ENCODE results near the gene CFHR3.
A peak's percentile ranks its signal among the peaks of the same experiment; 100 is the strongest.
"Not testable (repeated sequence)": the region's sequence is repeated elsewhere in the genome, so short reads cannot be mapped to it uniquely, and the experiment has no call there.

The CFHR3 gene

DNA sequence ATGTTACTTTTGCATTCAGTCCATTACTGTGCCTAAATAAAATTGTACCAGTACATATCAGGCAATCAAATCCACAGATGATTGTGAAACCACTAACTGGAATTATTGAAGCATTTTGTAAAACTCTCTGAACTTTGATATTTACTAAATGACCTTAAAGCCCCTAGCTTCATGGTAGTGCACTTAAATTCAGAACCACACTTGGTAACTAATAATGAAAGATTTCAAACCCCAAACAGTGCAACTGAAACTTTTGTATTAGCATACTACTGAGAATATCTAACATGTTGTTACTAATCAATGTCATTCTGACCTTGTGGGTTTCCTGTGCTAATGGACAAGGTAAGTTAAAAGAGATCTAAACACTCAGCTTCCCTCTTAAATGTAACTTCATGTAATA, at the start of gene CFHR3:
TSS of gene CFHR3 (plus strand) at position 238 of the 400 bp plus-strand sequence. CDS start at position 285, 47 bp downstream.
- no peak for TF ChIP-seq CTCF (IDR thresholded peaks at IDR 0.05; ENCODE audit: low read depth, low read length)
- in situ Hi-C loops (cut with HindIII; ENCODE audit: low sequenced_read_pairs) = no loop called here
- no peak for DNase-seq (ENCODE audit: low read depth, low spot score)
- no peak within 1 kb of the TSS for H3K4me3 ChIP-seq (ENCODE audit: low read depth, low read length)

DNA sequence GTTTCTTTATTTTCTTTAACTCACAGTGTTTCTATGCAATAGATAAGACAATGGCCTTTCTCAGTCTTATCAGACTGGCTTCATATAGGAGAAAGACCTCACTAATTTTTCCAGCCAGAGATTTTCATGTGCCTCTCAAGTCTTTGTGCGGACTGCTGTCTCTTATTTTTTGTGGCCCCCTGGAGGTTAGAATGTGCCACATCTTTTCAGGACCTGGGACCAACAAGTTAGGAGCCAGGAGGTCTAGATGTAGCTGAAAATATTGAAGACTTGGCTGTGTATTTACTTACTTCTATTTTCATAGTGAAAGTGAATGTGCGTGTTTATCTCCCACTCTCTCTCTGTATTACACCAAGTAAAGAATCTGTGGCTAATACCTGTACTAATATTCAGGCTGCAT, 42.1 kb upstream of the CFHR3 start:
- TF ChIP-seq CTCF (IDR thresholded peaks at IDR 0.05; ENCODE audit: low read depth, low read length) = peak; percentile 21
- in situ Hi-C loops (cut with HindIII; ENCODE audit: low sequenced_read_pairs) = no loop called here
- H3K4me3 ChIP-seq (ENCODE audit: low read depth, low read length) = no peak overlapping the region
- DNase-seq (ENCODE audit: low read depth, low spot score) = no peak

DNA sequence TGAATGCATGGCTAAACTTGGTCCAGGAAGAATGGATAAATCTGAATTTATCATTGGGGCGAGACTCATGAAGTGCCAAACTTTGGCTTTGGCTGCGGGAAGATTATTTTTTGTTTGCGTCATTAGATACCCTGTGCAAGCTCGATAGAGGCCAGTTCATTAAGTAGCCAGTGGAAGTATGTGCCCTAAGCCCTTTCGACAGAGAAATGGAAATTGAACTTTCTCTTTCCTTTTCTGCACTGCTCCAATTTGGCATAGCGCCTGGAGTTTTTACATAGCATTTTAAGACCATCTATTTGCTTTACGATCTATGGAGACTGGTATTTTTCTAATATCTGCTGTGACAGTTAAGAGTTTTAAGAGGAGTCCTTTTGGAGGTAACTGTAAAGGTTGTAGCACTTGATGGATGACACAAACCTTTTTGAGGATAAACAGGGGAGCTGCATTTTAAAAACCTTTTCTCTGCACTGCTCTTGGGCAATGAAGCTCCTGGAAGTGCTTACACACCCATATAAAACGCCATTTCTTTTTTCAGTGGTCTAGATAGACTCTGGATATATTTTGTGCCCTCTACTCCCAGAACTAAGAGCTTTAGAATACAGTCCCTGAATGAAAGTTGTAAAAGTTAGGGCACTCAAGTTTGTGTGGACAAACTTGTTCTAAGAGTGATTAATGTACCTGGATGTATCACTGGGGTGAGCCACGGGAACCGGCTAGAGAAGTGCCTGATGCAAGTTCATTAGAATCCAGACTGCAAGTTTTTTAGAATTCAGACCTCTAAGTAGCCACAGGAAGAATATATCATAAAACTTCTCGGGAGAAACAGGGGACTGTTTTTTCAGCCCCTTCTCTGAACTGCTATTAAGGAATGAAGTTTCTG, 41.3 kb upstream of the CFHR3 start:
- no peak overlapping the region for H3K4me3 ChIP-seq (ENCODE audit: low read depth, low read length)
- TF ChIP-seq CTCF (IDR thresholded peaks at IDR 0.05; ENCODE audit: low read depth, low read length) = no peak
- in situ Hi-C loops (cut with HindIII; ENCODE audit: low sequenced_read_pairs) = no loop called here
- DNase-seq (ENCODE audit: low read depth, low spot score) = peak; percentile 5

GRCh38 chr1:196734006-196734405, 40.6 kb upstream of the CFHR3 start:
- in situ Hi-C loops (cut with HindIII; ENCODE audit: low sequenced_read_pairs) = no loop called here
- DNase-seq (ENCODE audit: low read depth, low spot score) = no peak
- no peak overlapping the region for H3K4me3 ChIP-seq (ENCODE audit: low read depth, low read length)
- no peak for TF ChIP-seq CTCF (IDR thresholded peaks at IDR 0.05; ENCODE audit: low read depth, low read length)

DNA sequence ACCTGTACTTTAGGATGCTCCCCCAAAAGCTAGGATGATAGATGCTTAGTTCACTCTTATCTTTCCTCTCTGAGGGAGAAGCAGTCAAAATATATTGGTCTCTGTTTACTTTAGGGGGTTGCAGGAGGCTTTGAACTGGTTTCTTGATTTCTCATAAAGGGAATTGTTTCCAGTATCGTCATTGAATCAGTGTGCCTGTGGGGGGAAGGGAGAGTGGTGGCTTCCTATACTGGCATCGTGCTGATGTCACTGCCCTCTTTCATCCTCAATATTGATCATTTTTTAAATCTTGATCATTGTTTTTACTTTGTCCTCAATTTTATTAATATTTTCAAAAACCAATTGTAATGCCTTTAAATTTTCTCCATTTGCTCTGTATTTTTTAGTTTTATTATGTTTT, 40.2 kb upstream of the CFHR3 start:
- in situ Hi-C loops (cut with HindIII; ENCODE audit: low sequenced_read_pairs) = no loop called here
- DNase-seq (ENCODE audit: low read depth, low spot score) = no peak
- no peak overlapping the region for H3K4me3 ChIP-seq (ENCODE audit: low read depth, low read length)
- no peak for TF ChIP-seq CTCF (IDR thresholded peaks at IDR 0.05; ENCODE audit: low read depth, low read length)

DNA sequence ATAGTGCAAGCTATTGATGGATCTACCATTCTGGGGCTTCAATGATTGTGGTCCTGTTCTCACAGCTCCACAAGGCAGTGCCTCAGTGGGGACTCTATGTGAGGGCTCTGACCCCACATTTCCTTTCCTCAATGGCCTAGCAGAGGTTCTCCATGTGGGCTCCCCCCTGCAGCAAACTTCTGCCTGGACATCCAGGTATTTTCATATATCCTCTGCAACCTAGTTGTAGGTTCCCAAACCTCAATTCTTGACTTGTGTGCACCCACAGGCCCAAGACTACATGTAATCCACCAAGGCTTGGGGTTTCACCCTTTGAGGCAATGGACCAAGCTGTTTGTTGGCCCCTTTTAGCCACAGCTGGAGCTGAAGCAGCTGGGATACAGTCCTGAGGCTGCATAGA, 35.9 kb upstream of the CFHR3 start:
- no peak overlapping the region for H3K4me3 ChIP-seq (ENCODE audit: low read depth, low read length)
- no peak for TF ChIP-seq CTCF (IDR thresholded peaks at IDR 0.05; ENCODE audit: low read depth, low read length)
- no peak for DNase-seq (ENCODE audit: low read depth, low spot score)
- in situ Hi-C loops (cut with HindIII; ENCODE audit: low sequenced_read_pairs) = no loop called here

DNA sequence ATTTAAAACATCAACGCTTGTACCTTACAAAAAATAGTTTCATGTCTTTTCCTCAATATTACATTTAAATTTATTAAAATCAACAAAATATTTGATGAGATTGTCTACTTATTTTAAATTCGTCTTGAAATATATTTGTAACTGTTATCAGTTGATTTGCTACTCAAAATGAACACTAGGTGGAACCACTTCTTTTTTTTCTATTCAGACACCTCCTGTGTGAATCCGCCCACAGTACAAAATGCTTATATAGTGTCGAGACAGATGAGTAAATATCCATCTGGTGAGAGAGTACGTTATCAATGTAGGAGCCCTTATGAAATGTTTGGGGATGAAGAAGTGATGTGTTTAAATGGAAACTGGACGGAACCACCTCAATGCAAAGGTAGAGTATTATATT, 31.4 kb upstream of the CFHR3 start:
- DNase-seq (ENCODE audit: low read depth, low spot score) = peak; percentile 48
- H3K4me3 ChIP-seq (ENCODE audit: low read depth, low read length); in situ Hi-C loops (cut with HindIII; ENCODE audit: low sequenced_read_pairs): not testable (repeated sequence)

DNA sequence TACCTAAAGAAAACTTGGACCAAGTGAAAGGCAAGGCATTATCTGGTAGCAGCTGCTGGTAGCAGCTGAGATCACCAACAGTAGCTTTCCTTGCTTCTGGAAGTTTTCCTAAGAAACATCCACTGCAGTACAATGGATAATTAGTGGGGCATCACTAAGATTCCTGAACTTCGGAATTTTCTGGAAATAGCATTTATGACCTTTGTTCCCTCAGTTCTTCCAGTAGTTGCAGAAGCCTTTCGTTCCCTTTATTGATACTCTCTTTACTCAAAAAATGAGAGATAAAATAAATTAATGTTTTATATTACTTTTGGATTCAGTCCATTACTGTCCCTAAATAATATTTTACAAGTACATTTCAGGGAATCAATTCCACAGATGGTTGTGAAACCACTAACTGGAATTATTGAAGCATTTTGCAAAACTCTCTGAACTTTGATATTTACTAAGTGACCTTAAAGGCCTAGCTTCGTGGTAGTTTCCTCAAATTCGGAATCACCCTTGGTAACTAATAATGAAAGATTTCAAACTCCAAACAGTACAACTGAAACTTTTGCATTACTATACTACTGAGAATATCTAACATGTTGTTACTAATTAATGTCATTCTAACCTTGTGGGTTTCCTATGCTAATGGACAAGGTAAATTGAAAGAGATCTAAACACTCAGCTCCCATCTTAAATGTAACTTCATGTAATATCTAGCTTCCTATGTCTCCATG, 9.5 kb upstream of the CFHR3 start:
- H3K4me3 ChIP-seq (ENCODE audit: low read depth, low read length); in situ Hi-C loops (cut with HindIII; ENCODE audit: low sequenced_read_pairs); DNase-seq (ENCODE audit: low read depth, low spot score): not testable (repeated sequence)

GRCh38 chr1:196769823-196770222, 4.8 kb upstream of the CFHR3 start:
- in situ Hi-C loops (cut with HindIII; ENCODE audit: low sequenced_read_pairs); DNase-seq (ENCODE audit: low read depth, low spot score); H3K4me3 ChIP-seq (ENCODE audit: low read depth, low read length): not testable (repeated sequence)

All from astrocyte of the spinal cord (primary cell).